Measurements from ENCODE around the gene C1orf74.

C1orf74 gene

DNA sequence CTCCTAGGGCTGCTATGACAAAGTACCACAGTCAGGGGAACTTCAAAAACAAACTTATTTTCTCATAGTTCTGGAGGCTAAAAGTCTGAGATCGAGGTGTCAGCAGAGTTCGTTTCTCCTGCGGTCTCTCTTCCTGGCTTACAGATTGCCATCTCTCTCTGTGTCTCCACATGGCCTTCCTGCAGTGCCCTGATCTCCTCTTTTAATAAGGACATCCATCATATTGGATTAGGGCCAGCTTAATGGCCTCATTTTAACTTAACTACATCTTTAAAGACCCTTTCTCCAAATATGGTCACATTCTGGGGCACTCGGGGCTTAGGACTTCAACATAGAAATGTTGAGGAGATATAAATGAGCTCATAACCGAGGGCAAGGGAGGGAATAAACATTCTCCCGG lies 12.2 kb downstream of the C1orf74 start:
- DNase-seq (ENCODE audit: low spot score) = no peak
- no peaks in the 10 kb centered on the region for H3K27me3 Mint-ChIP-seq (ENCODE audit: low read depth)
- H3K36me3 Mint-ChIP-seq (ENCODE audit: low read depth) = peaks cover 28% of the 10 kb centered on the region
- H3K4me1 Mint-ChIP-seq (ENCODE audit: low read depth) = peaks cover 42% of the 10 kb centered on the region
- no peaks in the 10 kb centered on the region for H3K9me3 Mint-ChIP-seq
- H3K4me3 Mint-ChIP-seq = no peak overlapping the region
- no peak overlapping the region for H3K27ac Mint-ChIP-seq

DNA sequence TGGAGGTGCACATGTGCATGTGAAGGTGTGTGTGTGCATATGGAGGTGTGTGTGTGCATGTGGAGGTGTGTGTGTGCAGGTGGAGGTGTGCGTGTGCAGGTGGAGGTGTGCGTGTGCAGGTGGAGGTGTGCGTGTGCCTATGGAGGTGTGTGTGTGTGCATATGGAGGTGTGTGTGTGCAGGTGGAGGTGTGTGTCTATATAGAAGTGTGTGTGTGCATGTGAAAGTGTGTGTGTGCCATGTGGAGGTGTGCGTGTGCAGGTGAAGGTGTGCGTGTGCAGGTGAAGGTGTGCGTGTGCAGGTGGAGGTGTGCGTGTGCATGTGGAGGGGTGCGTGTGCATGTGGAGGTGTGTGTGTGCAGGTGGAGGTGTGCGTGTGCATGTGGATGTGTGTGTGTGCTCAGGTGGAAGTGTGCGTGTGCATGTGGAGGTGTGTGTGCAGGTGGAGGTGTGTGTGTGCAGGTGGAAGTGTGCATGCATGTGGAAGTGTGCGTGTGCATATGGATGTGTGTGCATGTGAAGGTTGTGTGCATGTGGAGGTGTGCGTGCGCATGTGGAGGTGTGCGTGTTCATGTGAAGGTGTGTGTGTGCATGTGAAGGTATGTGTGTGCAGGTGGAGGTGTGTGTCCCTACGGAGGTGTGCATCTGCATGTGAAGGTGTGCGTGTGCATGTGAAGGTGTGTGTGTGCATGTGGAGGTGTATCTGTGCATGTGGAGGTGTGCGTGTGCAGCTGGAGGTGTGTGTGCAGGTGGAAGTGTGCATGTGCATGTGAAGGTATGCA lies 13.5 kb downstream of the C1orf74 start:
- no peaks in the 10 kb centered on the region for H3K9me3 Mint-ChIP-seq
- DNase-seq (ENCODE audit: low spot score) = no peak
- H3K4me3 Mint-ChIP-seq = no peak overlapping the region
- no peaks in the 10 kb centered on the region for H3K27me3 Mint-ChIP-seq (ENCODE audit: low read depth)
- H3K36me3 Mint-ChIP-seq (ENCODE audit: low read depth) = peaks cover 30% of the 10 kb centered on the region
- no peak overlapping the region for H3K27ac Mint-ChIP-seq
- peaks cover 45% of the 10 kb centered on the region for H3K4me1 Mint-ChIP-seq (ENCODE audit: low read depth)

DNA sequence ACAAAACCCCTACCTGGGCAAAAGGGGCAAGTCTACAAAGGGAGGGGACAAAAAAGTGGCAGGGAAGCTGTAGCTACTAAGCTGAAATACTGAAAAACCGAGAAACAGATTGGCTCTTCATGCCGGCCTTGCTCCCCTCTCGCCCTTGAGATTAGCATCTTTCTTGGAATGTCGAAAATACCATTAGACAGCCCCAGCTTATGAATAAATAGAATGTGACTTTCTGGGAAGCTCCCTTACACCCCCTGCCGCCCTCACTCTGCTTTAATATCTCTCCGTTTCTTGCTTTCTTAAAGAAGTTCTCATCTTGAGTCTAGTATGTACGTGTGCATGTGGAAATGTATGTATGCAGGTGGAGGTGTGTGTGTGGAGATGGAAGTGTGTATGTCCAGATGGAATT lies 14.4 kb downstream of the C1orf74 start:
- Mint-ChIP-seq H3K36me3 (ENCODE audit: low read depth) (peaks cover 31% of the 10 kb centered on the region), H3K4me3 (no peak overlapping the region), H3K27ac (no peak overlapping the region), H3K9me3 (no peaks in the 10 kb centered on the region), H3K4me1 (ENCODE audit: low read depth) (peaks cover 45% of the 10 kb centered on the region), H3K27me3 (ENCODE audit: low read depth) (no peaks in the 10 kb centered on the region)
- DNase-seq (ENCODE audit: low spot score) = no peak

DNA sequence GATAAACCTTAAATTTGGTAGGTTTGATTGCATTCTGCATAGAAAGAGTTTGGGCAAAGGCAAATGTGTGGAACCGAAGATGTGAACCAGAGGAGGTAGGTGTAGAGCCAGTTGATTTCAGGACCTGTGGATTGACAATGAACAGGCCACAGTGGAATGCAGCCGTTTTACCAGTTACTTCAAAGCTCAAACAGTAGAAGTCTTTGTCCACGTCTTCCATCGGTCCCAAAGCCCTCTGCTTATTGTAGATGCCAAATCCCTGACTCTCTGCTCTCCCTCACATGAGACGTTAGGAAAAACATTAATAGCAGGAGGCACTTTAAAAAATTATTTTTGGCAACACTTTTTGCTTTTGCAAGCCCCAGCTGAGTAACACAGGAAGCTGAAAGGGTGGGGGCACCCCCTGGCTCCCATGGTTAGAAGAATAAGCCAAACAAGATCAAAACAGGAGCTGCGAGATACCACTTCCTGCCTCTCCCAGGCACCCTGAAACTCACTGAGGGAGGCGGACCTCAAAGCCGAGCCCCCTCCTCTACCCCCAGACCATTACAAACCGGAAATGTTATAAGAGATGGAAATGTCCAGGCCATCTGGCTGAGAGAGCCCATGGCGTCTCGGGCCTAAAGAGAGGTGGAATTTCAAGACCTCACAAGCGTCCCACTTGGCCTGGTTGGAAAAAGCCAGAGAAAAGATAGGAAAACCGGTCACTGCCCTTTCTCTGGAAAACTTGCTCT lies 15.0 kb downstream of the C1orf74 start:
- Mint-ChIP-seq H3K4me3 (no peak overlapping the region), H3K27ac (no peak overlapping the region), H3K27me3 (ENCODE audit: low read depth) (no peaks in the 10 kb centered on the region), H3K9me3 (no peaks in the 10 kb centered on the region), H3K36me3 (ENCODE audit: low read depth) (peaks cover 28% of the 10 kb centered on the region), H3K4me1 (ENCODE audit: low read depth) (peaks cover 42% of the 10 kb centered on the region)
- peak; percentile 84 for DNase-seq (ENCODE audit: low spot score)

DNA sequence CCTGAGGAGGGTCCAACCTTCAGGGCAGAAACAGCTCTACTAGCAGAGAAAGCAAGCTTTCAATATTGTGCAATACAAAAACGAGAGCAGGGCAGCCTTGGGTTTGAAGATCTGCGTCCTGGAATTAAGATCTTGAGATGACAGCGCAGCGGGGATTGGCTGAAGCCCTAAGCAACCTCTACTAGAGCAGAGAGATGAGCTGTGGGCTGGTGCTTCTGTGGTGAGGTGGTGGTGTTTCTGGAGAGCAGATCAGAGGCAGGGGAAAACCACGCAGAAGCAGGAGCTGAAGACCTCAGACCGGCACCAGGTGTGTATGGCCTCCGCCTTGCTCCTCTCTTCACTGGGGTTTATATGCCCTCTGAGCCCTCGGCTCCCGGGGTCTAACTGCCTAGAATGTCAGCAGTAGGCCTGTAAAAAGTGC lies 16.0 kb downstream of the C1orf74 start:
- Mint-ChIP-seq H3K4me1 (ENCODE audit: low read depth) (peaks cover 42% of the 10 kb centered on the region), H3K4me3 (no peak overlapping the region), H3K36me3 (ENCODE audit: low read depth) (peaks cover 34% of the 10 kb centered on the region), H3K27ac (no peak overlapping the region), H3K27me3 (ENCODE audit: low read depth) (no peaks in the 10 kb centered on the region), H3K9me3 (no peaks in the 10 kb centered on the region)
- peak; percentile 90 for DNase-seq (ENCODE audit: low spot score)

DNA sequence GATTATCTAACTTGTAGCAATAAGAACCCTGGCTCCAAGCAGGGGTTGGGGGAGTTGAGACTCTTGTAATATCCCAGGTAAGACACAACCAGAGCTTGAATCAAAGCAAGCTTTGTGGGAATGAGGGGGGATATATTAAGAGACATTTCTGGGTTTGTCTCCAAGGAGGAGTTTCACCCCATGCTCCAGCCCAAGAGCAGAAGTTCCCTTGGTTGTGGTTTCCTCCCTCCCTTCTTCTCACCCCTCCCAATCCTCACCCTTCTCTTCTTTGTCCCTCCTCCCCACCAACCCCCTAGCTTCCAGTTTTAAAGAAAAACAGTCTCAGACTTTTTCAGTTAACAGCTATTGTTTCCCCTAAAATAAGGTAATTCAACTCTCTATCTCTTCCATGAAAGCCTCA lies 16.7 kb downstream of the C1orf74 start:
- Mint-ChIP-seq H3K36me3 (ENCODE audit: low read depth) (peaks cover 41% of the 10 kb centered on the region), H3K9me3 (no peaks in the 10 kb centered on the region), H3K27ac (no peak overlapping the region), H3K4me1 (ENCODE audit: low read depth) (peaks cover 42% of the 10 kb centered on the region), H3K4me3 (no peak overlapping the region), H3K27me3 (ENCODE audit: low read depth) (no peaks in the 10 kb centered on the region)
- DNase-seq (ENCODE audit: low spot score) = no peak

DNA sequence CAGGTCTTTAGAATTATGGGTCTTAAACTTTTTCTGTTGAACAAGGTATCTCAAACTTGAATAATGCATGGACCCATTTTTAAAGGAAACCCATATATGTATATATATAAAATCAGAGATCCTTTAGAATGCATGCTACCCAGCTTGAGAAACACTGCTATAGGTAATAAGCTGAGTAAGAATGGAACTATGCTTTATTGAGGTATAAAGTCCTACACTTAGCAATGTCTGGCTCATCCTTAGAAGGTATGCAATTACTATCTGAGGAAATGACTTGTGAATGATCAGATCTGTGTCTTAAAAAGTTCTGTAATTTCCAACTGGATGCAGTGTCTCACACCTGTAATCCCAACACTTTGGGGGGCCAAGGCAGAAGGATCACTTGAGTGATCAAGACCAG lies 17.3 kb downstream of the C1orf74 start:
- H3K4me3 Mint-ChIP-seq = no peak overlapping the region
- no peak for DNase-seq (ENCODE audit: low spot score)
- H3K27me3 Mint-ChIP-seq (ENCODE audit: low read depth) = no peaks in the 10 kb centered on the region
- H3K9me3 Mint-ChIP-seq = no peaks in the 10 kb centered on the region
- peaks cover 47% of the 10 kb centered on the region for H3K36me3 Mint-ChIP-seq (ENCODE audit: low read depth)
- H3K4me1 Mint-ChIP-seq (ENCODE audit: low read depth) = peaks cover 48% of the 10 kb centered on the region
- H3K27ac Mint-ChIP-seq = peak overlapping the region; percentile 85

DNA sequence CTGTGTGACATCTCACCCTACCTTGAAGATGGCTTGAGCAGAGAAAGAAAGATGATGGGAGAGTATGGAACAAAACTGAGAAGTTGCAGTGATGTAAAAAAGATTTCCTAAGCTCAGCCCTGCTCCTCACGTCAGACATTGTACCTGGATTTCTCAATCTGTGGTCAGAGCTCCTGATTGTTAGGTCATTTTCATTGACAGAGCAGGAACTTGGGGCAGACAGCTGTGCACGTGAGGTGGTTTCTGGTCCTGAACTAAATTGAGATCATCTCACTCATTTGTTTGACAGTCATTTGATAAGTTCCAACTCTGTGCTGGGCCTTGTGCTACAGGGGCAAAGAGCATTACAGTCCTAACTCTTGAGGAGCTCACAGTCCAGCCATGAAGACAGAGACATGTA lies 18.3 kb downstream of the C1orf74 start:
- Mint-ChIP-seq H3K9me3 (no peaks in the 10 kb centered on the region), H3K27ac (peak overlapping the region; percentile 85), H3K36me3 (ENCODE audit: low read depth) (peaks cover 57% of the 10 kb centered on the region), H3K4me1 (ENCODE audit: low read depth) (peaks cover 58% of the 10 kb centered on the region), H3K27me3 (ENCODE audit: low read depth) (no peaks in the 10 kb centered on the region), H3K4me3 (no peak overlapping the region)
- DNase-seq (ENCODE audit: low spot score) = no peak

DNA sequence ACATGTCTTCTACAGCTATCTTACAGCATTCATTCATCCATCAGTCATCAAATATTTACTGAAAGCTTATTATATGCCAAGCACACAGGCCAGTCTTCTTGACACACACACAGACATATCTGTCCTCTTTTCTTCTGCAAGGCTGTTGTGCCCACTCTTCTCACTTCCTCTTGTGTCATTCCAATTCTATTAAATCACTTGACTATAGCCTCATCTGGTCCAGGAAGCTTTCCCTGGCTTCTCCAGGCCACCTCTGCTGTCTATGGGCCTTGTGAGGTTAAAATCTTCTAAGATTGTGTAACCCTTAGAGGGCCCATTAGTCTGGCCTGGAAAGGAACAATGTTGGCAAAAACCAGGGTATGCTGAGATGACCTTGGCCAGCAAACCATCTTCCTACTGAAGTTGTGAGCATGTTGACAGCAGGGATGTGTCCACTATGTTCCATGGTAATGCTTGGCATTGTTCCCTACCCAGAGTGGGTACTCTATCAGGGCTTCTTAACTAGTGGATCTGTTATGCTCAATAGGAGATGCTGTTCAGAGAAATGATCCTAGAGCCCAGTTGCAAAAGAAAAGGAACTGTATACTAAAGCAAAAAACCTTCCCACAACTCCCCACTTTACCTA lies 23.2 kb downstream of the C1orf74 start:
- no peaks in the 10 kb centered on the region for H3K9me3 Mint-ChIP-seq
- peak overlapping the region; percentile 98 for H3K4me3 Mint-ChIP-seq

DNA sequence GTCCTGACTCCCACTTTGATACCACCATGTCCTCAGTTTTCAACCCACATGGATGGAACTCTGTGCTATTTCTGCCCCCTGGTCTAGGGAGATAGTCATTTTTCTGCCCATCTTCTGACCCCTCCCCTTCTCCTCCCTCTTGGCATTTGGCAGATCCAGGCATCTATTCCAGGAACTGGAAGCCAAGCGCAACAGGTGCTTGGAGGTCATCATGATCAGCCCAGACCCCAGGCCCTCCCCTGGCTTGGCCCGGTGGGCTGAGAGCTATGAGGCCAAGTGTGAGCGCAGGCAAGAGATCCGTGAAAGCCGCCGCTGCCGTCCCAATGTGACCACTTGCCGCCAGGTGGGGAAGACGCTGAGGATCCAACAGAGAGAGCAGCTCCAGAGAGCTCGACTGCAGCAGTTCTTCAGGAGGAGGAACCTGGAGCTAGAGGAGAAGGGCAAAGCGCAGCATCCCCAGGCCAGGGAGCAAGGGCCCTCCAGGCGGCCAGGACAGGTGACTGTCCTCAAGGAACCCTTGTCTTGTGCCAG lies 24.5 kb downstream of the C1orf74 start:
- H3K27ac Mint-ChIP-seq = peak overlapping the region; percentile 45

More for the DNA sequence above, 23.2 kb downstream of the C1orf74 start:
- peaks cover 93% of the 10 kb centered on the region for H3K36me3 Mint-ChIP-seq (ENCODE audit: low read depth)
- no peak for DNase-seq (ENCODE audit: low spot score)
- H3K27ac Mint-ChIP-seq = peak overlapping the region; percentile 76
- H3K4me1 Mint-ChIP-seq (ENCODE audit: low read depth) = peaks cover 63% of the 10 kb centered on the region
- no peaks in the 10 kb centered on the region for H3K27me3 Mint-ChIP-seq (ENCODE audit: low read depth)

DNA sequence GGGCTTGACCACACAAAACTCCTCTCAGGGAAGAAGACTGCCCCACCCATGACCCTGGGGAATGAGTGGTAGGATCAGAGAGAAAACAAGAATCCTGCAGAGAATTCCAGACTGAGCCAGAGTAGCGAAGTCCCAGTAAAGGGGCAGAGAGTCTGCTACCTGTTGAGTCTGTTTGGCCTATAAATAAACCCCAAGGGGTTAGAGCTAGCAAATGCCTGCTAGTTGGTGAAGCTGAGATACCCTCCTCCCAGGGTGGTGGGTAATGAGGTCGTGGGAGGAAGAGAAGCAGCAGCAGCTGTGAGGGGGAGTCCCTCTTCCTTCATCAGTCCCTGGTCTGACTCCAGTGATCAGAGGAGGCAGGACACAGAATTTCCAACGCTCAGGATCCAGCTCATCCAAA lies 26.0 kb downstream of the C1orf74 start:
- peaks cover 66% of the 10 kb centered on the region for H3K4me1 Mint-ChIP-seq (ENCODE audit: low read depth)
- no peaks in the 10 kb centered on the region for H3K27me3 Mint-ChIP-seq (ENCODE audit: low read depth)
- no peaks in the 10 kb centered on the region for H3K9me3 Mint-ChIP-seq
- peak overlapping the region; percentile 98 for H3K4me3 Mint-ChIP-seq
- DNase-seq (ENCODE audit: low spot score) = no peak
- peaks cover 78% of the 10 kb centered on the region for H3K36me3 Mint-ChIP-seq (ENCODE audit: low read depth)
- H3K27ac Mint-ChIP-seq = peak overlapping the region; percentile 79

More for the DNA sequence above, 24.5 kb downstream of the C1orf74 start:
- H3K36me3 Mint-ChIP-seq (ENCODE audit: low read depth) = peaks cover 90% of the 10 kb centered on the region
- DNase-seq (ENCODE audit: low spot score) = no peak
- H3K4me1 Mint-ChIP-seq (ENCODE audit: low read depth) = peaks cover 64% of the 10 kb centered on the region
- H3K9me3 Mint-ChIP-seq = no peaks in the 10 kb centered on the region
- H3K27me3 Mint-ChIP-seq (ENCODE audit: low read depth) = no peaks in the 10 kb centered on the region
- H3K4me3 Mint-ChIP-seq = peak overlapping the region; percentile 98

DNA sequence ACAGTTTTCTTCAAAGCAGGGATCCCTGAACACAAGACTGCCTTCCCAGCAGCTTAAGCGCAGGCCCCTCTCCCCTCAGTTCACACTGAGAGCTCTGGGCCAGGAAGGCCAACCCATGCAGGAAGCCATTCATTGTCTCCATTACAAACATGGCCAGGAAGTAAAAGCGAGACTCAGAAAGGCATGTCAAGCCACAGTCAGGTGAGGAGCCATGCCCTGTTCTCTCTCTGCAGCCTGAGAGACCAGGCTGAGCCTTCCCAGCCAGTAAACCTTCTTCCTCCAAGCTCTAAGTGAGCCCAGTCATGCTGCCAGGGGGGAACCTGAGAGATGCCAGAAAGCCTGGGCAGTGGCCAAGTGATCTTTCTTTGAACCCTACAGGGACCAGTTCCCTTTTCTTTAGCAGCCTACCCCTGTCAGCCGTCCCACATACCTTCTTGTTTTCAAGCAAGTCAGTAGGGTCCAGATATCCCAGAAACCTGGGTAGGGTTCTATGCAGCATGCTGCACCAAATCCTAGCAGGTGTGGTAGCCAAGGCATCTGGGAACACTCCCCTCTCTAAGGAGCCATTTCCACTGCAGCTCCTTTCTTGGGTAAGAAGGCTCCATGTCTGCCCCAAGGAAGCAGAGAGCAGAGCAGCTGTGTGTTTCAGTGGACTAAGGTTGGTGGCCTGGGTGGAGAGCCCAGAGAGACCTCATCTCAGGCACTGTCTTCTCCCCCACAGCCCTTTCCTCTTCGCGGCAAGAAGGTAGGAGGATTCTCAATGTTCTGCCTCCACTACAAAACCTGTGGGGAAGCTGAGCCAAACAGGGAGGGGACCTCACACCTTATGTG lies 27.5 kb downstream of the C1orf74 start:
- peaks cover 65% of the 10 kb centered on the region for H3K4me1 Mint-ChIP-seq (ENCODE audit: low read depth)
- peak overlapping the region; percentile 97 for H3K27ac Mint-ChIP-seq
- no peaks in the 10 kb centered on the region for H3K27me3 Mint-ChIP-seq (ENCODE audit: low read depth)
- H3K9me3 Mint-ChIP-seq = no peaks in the 10 kb centered on the region
- peak overlapping the region; percentile 98 for H3K4me3 Mint-ChIP-seq
- peak; percentile 49 for DNase-seq (ENCODE audit: low spot score)
- H3K36me3 Mint-ChIP-seq (ENCODE audit: low read depth) = peaks cover 63% of the 10 kb centered on the region

DNA sequence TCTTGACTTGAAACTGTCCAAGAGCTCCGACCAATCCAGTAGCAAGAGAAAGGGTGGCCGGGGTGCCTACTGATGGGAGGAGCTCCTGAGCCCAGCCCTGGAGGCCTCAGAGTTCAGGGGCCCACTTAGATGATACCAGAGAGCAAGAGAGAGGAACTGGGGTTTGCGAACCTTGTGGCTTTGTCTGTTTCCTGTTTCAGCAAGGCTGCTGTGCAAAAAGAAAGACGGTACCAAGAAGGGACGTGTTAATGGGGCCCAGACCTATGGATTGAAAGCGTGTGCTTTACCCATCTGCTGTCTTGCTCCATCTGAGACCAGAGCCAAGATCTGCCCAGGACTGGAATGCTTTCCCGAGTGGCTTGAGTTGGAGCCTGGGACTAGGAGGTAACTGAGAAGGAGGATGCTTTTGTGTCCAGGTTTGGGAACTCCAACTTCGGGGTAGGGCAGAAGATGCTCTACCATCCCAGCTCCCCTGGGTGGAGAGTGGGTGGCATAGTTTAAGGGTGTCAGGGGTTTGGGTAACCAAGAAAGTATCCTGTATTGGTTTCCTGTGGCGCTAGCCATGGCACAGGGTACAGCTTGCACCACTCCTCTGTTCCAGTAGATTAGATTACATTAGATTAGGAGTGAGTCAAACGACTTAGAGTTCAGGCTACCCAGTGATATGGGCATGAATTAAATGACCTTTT lies 28.3 kb downstream of the C1orf74 start, which contains the start of gene TRAF3IP3:
Gene TRAF3IP3 (plus strand): TSS at position 128 of the 689 bp plus-strand sequence. CDS start 3,987 bp downstream, outside the sequence.
- H3K27me3 Mint-ChIP-seq (ENCODE audit: low read depth) = no peaks in the 10 kb centered on the region
- peak; percentile 85 for DNase-seq (ENCODE audit: low spot score)
- H3K27ac Mint-ChIP-seq = peak within 1 kb of the TSS; percentile 97
- H3K4me1 Mint-ChIP-seq (ENCODE audit: low read depth) = peaks cover 66% of the 10 kb centered on the region
- no peaks in the 10 kb centered on the region for H3K9me3 Mint-ChIP-seq
- peaks cover 55% of the 10 kb centered on the region for H3K36me3 Mint-ChIP-seq (ENCODE audit: low read depth)
- peak within 1 kb of the TSS; percentile 98 for H3K4me3 Mint-ChIP-seq
